ENCODE data around the gene TBC1D8. TPM values are rescaled to one million over a fixed set of nuclear protein-coding genes. Genes with fewer than 3 reads are reported as not detected.

Gene TBC1D8
- total and polyA plus RNA-seq, 2 experiments from 2014 or later, result 18.0 to 36.9 TPM

- no peak for TF ChIP-seq ZNF462 (CRISPR knock-in tag; IDR thresholded peaks at IDR 0.05)
Measured at GRCh38 chr2:101199251-101199791, 48.1 kb upstream of the TBC1D8 start (continued).

GRCh38 chr2:101197814-101198213 is 46.6 kb upstream of the TBC1D8 start:
- Histone ChIP-seq H3F3A (replicated peaks; ENCODE audit: low read depth) (0 out of 2 replicates have a peak, but pooled peaks cover 3% of the 10 kb centered on the region), H3K4me3 (no peak overlapping the region), H2AFZ (no peak overlapping the region), H3K27ac (ENCODE audit: low read depth) (no peak overlapping the region), H4K20me1 (replicated peaks; ENCODE audit: insufficient read depth) (no peaks in the 10 kb centered on the region), H3K4me1 (ENCODE audit: insufficient read depth) (no peaks in the 10 kb centered on the region), H3K9me2 (ENCODE audit: insufficient read depth) (no peaks in the 10 kb centered on the region), H3K79me2 (replicated peaks; ENCODE audit: insufficient read depth) (no peaks in the 10 kb centered on the region), H3K27me3 (ENCODE audit: insufficient read depth) (no peaks in the 10 kb centered on the region), H3K4me2 (no peak overlapping the region), H3K36me3 (ENCODE audit: insufficient read depth) (no peaks in the 10 kb centered on the region)
- Mint-ChIP-seq H3K4me3 (no peak overlapping the region), H3K27me3 (ENCODE audit: insufficient read depth, low read depth, poor library complexity) (peaks cover 9% of the 10 kb centered on the region), H3K27ac (no peak overlapping the region), H3K4me1 (peaks cover 11% of the 10 kb centered on the region; the same call in 2 of the 3 replicates), H3K9me3 (no peaks in the 10 kb centered on the region), H3K36me3 (ENCODE audit: low read depth) (no peaks in the 10 kb centered on the region)
- ATAC-seq, result no peak
- DNase-seq (ENCODE audit: low spot score), result no peak
- TF ChIP-seq NANOG (IDR thresholded peaks at IDR 0.05; ENCODE audit: borderline replicate concordance) (no peak), ZNF114 (CRISPR knock-in tag; IDR thresholded peaks at IDR 0.05) (no peak), ZNF462 (CRISPR knock-in tag; IDR thresholded peaks at IDR 0.05) (no peak), ZNF331 (CRISPR knock-in tag; IDR thresholded peaks at IDR 0.05; ENCODE audit: low read depth) (no peak)
- TF ChIP-seq, protein P1, sequence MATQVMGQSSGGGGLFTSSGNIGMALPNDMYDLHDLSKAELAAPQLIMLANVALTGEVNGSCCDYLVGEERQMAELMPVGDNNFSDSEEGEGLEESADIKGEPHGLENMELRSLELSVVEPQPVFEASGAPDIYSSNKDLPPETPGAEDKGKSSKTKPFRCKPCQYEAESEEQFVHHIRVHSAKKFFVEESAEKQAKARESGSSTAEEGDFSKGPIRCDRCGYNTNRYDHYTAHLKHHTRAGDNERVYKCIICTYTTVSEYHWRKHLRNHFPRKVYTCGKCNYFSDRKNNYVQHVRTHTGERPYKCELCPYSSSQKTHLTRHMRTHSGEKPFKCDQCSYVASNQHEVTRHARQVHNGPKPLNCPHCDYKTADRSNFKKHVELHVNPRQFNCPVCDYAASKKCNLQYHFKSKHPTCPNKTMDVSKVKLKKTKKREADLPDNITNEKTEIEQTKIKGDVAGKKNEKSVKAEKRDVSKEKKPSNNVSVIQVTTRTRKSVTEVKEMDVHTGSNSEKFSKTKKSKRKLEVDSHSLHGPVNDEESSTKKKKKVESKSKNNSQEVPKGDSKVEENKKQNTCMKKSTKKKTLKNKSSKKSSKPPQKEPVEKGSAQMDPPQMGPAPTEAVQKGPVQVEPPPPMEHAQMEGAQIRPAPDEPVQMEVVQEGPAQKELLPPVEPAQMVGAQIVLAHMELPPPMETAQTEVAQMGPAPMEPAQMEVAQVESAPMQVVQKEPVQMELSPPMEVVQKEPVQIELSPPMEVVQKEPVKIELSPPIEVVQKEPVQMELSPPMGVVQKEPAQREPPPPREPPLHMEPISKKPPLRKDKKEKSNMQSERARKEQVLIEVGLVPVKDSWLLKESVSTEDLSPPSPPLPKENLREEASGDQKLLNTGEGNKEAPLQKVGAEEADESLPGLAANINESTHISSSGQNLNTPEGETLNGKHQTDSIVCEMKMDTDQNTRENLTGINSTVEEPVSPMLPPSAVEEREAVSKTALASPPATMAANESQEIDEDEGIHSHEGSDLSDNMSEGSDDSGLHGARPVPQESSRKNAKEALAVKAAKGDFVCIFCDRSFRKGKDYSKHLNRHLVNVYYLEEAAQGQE (IDR thresholded peaks at IDR 0.05; ENCODE audit: unreplicated experiment), result no peak

Data from GM23338 (cell line).